ENCODE results near the gene PACRGL.
"Not testable (repeated sequence)": the region's sequence is repeated elsewhere in the genome, so short reads cannot be mapped to it uniquely, and the experiment has no call there.

The PACRGL gene

DNA sequence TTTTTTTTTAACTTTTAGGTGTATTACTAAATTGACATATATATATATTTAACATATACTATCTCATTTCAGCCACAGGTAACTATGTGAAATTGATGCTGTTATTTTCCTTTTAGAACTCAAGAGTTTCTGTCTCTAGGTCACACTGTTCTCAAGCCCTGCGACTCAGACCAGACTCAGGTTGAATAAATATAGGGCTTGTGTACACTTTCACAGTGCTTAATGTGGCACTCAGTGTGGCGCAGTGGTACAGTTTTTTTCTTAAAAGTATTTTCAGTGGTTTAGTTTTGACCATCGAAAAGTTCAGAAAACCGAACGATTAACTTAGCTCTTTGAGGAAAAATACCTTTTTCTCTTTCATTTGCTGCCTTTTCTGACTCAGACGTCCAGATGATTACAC lies 24.7 kb downstream of the PACRGL start:
- DNase-seq: no peak

DNA sequence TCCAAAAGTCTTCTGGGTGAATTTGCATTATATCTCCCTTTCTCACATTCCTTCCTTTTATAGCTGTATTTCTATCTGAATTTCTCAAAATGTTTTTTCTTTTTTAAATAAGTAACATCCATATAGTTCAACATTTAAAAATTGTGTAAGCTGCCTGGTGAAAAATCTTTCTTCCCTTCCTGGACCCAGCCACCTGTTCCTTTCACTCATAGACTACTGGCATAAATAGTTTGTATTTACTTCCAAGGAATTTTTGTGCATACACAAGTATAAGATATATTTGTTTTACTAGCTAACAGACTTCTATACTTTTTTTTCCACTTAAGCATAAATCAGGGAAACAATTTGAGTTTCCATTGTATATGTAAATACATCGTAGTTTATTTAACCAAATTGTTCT lies 35.7 kb downstream of the PACRGL start:
- no peak for DNase-seq

DNA sequence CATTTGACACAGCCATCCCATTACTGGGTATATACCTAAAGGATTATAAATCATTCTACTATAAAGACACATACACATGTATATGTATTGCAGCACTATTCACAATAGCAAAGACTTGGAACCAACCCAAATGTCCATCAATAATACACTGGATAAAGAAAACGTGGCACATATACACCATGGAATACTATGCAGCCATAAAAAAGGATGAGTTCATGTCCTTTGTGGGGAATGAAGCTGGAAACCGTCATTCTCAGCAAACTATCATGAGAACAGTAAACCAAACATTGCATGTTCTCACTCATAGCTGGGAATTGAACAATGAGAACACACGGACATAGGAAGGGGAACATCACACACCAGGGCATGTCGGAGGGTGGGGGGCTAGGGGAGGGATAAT lies 45.7 kb downstream of the PACRGL start:
- DNase-seq: not testable (repeated sequence)

DNA sequence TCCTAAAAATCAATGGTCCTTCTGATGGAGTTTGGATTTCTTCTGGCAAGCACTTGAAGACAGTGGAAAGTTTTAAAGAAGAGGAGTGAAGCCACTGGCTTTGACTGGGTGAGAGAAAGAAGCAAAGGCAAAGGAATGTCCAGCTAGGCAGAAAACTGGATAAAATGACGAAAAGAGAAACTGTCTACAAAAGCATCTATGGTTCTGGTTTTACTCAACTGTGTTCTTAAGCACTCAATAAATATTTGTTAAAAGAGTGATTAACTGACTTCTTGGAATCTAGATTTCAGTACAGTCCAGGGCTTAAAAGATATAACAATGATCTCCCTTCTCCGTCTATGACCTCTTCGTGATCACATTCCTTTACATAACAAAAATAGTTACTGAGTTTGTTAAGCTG lies 52.4 kb downstream of the PACRGL start:
- no peak for DNase-seq

DNA sequence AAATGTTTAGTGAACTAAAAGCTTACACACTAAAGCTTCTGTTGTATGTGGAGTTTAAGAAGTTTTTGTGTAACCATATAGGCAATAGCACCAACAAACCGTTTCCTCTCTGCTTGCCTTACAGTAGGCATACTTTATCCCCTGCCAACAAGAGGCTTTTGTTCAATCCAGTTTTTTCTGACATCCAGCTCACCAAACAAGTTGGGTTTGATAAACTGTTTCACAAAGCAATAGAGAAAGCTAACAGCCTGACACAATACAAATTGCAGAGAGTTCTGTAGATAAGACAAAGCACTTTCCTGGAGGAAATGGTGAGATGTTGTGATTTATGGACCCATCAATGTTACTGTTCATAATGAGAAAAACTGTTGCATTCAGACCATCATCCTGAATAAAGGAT lies 53.8 kb downstream of the PACRGL start:
- DNase-seq: no peak

DNA sequence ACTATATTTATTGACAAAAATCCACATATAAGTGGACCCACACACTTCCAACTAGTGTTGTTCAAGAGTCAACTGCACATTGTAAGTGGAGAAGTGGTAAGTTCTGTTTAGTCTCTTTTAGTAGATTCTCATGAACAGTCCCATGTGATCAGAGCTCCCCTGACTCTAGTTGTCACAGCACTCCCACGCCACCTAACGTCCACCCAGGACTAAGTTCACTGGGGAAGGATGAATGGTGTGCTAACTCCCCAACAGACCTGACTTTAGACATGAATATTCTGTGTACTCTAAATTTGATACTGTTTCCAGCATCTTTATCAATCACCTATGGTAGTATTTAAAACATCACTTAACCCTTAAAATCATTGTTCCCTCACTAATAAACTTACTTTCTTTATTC lies 59.8 kb downstream of the PACRGL start:
- DNase-seq: no peak

DNA sequence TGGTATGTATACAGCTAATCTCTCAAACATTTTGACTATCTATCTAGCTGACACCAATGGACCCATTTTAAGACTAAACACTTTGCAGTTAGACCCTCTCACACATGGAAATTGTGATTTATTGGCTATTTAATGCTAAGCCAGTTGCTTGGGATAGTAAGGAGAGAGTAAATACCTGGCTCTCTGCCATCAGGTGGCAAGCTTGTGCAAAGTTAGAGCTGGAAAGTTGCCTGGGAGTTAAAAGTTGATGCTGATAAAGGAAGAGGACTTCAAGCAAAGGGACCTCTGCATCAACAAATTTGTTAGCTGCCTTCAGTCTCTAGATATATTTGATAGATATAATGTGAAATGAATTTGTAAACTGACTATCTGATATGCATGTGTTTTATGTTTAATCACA lies 61.1 kb downstream of the PACRGL start:
- DNase-seq: no peak

DNA sequence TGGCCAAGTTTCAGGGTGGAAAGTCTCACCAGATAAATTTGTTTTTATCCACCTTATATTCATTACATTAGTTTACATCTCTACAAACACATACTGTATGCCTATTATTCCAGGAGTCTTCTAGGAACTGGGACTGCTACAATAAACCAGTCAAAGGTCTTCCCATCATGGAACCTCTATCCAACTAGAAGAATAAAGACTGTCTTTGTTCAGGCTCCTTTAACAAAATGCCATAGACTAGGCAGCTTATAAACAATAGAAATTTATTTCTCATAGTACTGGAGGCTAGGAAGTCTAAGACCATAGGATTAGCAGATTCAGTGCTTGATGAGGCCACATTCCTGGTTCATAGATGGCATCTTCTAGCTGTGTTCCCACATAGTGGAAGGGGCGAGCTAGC lies 61.6 kb downstream of the PACRGL start:
- DNase-seq: no peak

DNA sequence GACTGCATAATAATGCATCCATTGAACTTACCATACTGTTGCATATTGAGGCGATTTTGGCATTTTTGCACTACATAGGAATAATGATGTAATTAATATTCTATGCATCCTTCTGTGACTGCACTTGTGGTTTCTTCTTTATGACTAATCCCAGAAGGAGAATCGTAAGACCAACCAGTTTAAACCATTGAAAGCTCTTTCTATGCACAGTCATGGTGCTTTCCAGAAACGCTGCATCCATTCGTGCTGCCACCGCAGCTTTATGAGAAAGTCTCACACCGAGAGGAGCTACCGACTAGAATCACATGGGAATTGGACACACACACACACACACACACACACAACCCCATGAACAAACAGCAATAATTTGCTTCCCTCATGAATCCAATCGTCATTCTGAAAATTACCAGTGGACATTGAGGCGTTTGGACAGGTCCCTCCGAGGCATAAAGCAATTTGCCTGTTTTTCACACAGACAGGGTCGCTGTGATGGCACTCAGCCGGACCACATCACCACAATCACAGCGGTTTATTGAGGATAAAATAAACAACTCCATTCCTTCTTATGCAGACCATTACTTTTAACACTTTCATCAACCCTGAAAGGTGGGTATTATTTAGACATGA lies 64.2 kb downstream of the PACRGL start:
- DNase-seq: no peak

DNA sequence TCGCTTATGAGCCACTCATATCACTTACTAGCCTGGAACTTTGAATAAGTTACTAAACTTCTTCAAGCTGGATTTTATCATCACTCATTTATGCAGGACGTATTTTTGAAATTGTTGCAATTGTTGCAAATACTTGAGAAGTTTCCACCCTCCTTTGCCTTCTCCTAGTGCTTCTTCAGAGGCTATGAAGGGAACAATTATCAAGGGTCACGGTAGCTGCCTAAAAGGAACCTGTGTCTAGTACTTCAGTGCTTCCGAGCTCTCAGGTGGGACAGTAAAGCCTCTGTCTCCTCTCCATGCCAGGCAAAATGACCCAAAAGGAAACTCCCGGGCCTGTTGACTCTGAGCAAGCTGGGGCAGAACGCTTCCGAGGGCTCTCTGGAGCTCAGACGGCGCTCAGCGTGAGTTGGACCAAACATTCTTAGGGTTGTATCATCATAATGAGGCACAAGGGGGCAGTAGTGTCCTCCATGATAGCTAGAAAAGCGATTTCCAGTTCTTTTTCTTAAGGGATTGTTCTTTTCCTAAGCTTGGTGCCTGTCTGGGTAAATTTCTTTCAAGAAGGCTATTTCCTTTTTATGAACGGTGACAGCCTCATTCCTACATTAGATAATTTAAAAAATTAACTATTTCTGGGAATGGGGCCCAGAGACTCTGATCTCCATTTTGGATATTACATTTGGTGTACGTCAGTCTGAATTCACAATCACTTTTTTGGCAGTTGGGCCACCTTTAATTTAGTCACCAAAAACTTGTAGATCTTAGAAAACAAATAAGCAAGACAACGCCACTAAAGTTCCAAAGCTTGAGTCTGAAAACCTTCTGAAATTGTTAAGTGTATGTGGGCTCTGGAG lies 73.1 kb downstream of the PACRGL start:
- DNase-seq: peak; percentile 6

DNA sequence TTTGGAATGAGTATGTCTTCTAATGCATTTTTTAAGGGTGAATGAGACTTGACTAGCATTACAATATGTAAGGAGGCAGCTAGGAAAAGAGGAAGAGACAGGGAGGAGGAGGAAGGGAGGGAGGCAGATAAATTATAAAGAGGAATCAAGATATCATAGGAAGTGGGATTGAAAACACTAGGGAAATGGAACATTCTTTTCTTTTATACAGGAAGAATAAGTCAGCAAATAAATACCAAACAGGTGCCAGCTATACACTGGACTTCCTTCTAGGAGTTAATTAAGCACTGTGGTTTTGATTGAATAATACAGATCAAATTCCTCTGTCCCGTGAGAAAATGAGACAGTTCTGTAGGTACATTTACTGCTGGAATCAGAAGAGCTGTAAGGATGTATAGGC lies 78.6 kb downstream of the PACRGL start:
- no peak for DNase-seq

DNA sequence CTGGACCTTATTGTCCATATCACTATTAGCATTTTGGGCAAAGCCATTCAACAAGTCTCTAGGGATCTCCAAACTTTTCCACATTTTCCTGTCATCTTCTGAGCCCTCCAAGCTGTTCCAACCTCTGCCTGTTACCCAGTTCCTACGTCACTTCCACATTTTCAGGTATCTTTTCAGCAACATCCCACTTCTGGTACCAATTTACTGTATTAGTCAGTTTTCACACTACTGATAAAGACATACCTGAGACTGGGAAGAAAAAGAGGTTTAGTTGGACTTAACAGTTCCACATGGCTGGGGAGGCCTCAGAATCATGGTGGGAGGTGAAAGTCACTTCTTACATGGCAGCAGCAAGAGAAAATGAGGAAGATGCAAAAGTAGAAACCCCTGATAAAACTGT lies 82.9 kb downstream of the PACRGL start:
- DNase-seq: not testable (repeated sequence)

DNA sequence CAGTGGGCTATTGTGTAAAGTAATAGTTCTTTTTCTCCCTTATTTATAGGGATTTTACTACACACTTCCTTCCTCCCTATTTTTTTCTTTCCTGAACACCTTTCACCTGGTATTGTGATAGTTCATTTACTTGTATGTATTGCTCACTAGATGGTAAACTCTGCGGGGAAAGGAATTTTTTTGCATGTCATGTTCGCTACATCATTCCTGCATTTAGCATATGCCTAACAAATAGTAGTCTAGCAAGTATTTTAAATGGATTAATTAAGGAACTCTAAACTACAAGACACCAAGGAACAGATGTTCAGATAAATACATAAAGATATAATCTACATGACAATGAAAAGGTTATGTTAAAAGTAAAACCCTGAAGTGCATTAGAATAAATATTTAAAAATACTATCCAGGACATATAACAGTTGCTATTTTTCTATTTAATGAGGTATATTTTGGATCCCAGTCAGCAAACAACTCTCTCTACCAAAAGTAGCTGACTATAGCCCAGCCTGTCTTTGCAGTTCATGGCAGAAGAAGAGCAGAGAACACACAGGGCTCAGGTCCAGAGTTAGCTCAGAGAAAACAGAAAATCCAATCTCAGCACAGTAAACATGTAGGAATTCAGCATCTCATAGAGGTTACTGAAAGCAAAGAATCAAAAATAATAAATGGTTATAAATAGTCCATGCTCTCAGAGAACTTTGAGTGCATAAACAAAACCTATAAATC lies 87.8 kb downstream of the PACRGL start:
- DNase-seq: no peak
